Parathyroid adenoma (tissue), 2 donors: Measurements from ENCODE around the gene VAV3.

Source experiments
- H2AFZ ChIP-seq: fragments of 300-600 bp; sonication (generic); one replicate; pipeline ENCODE4 v1.7.0; 2017; ENCODE audit warnings: antibody characterized with exemption, mild to moderate bottlenecking
- H3K27ac ChIP-seq: fragments of 300-600 bp; sonication (generic); one replicate; pipeline ENCODE4 v1.7.0; 2017
- H3K27me3 ChIP-seq: fragments of 300-600 bp; sonication (generic); one replicate; pipeline ENCODE4 v1.7.0; 2017; ENCODE audit warnings: low read length; ENCODE audit not compliant: control insufficient read depth, insufficient read depth
- H3K36me3 ChIP-seq: fragments of 300-600 bp; sonication (generic); one replicate; pipeline ENCODE4 v1.7.0; 2017; ENCODE audit warnings: low read length; ENCODE audit not compliant: control insufficient read depth, insufficient read depth
- H3K4me1 ChIP-seq: fragments of 300-600 bp; sonication (generic); one replicate; pipeline ENCODE4 v1.7.0; 2017; ENCODE audit warnings: control low read depth
- H3K4me2 ChIP-seq: fragments of 300-600 bp; sonication (generic); one replicate; pipeline ENCODE4 v1.7.0; 2017; ENCODE audit warnings: low read length
- H3K4me3 ChIP-seq: fragments of 300-600 bp; sonication (generic); one replicate; pipeline ENCODE4 v1.7.0; 2017; ENCODE audit warnings: low read depth, low read length
- H3K79me2 ChIP-seq: fragments of 300-600 bp; sonication (generic); one replicate; pipeline ENCODE4 v1.7.0; 2017; ENCODE audit warnings: control low read depth
- H3K9ac ChIP-seq: fragments of 300-600 bp; sonication (generic); one replicate; pipeline ENCODE4 v1.7.0; 2017; ENCODE audit warnings: mild to moderate bottlenecking
- H3K9me3 ChIP-seq: fragments of 300-600 bp; sonication (generic); one replicate; pipeline ENCODE4 v1.7.0; 2017; ENCODE audit warnings: low read length; ENCODE audit not compliant: control insufficient read depth
- CTCF ChIP-seq: fragments of 300-600 bp; sonication (generic); IDR thresholded peaks from one replicate; pipeline ENCODE4 v1.7.0; 2017; ENCODE audit warnings: antibody characterized with exemption, mild to moderate bottlenecking
- donor health status: primary hyperparathyroidism.

VAV3 gene

GRCh38 chr1:107533436-107533835 lies 431.5 kb downstream of the VAV3 start:
- Histone ChIP-seq H3K9me3 (no peaks in the 10 kb centered on the region), H2AFZ (no peak overlapping the region), H3K36me3 (no peaks in the 10 kb centered on the region), H3K4me3 (no peak overlapping the region), H3K4me1 (peaks cover 5% of the 10 kb centered on the region), H3K9ac (no peak overlapping the region), H3K4me2 (no peak overlapping the region), H3K27me3 (no peaks in the 10 kb centered on the region), H3K79me2 (no peaks in the 10 kb centered on the region), H3K27ac (no peak overlapping the region)
- no peak for TF ChIP-seq CTCF

- Histone ChIP-seq H3K27ac (no peak overlapping the region), H3K4me2 (no peak overlapping the region), H3K36me3 (no peaks in the 10 kb centered on the region), H3K79me2 (no peaks in the 10 kb centered on the region), H3K9me3 (no peaks in the 10 kb centered on the region), H3K4me3 (no peak overlapping the region), H2AFZ (no peak overlapping the region), H3K9ac (no peak overlapping the region), H3K4me1 (peaks cover 5% of the 10 kb centered on the region), H3K27me3 (no peaks in the 10 kb centered on the region)
- no peak for TF ChIP-seq CTCF
Observed at GRCh38 chr1:107532318-107532717, 432.7 kb downstream of the VAV3 start.

- Histone ChIP-seq H3K79me2 (no peaks in the 10 kb centered on the region), H3K4me2 (no peak overlapping the region), H3K9ac (no peak overlapping the region), H2AFZ (no peak overlapping the region), H3K27ac (no peak overlapping the region), H3K27me3 (no peaks in the 10 kb centered on the region), H3K4me1 (peaks cover 1% of the 10 kb centered on the region), H3K9me3 (no peaks in the 10 kb centered on the region), H3K4me3 (no peak overlapping the region), H3K36me3 (no peaks in the 10 kb centered on the region)
- no peak for TF ChIP-seq CTCF
Observed at GRCh38 chr1:107531065-107531908, 433.7 kb downstream of the VAV3 start.

- no peak for TF ChIP-seq CTCF
- H3K27me3 ChIP-seq, result no peaks in the 10 kb centered on the region
- H3K9me3 ChIP-seq, result no peaks in the 10 kb centered on the region
- H3K9ac ChIP-seq, result no peak overlapping the region
- no peaks in the 10 kb centered on the region for H3K4me1 ChIP-seq
- H3K79me2 ChIP-seq, result no peaks in the 10 kb centered on the region
- no peaks in the 10 kb centered on the region for H3K36me3 ChIP-seq
- no peak overlapping the region for H3K4me2 ChIP-seq
- H3K4me3 ChIP-seq, result no peak overlapping the region
- H2AFZ ChIP-seq, result no peak overlapping the region
- H3K27ac ChIP-seq, result no peak overlapping the region
Observed at GRCh38 chr1:107530543-107530942, 434.4 kb downstream of the VAV3 start.
